NCI-H2107 (cell line): ENCODE data around the gene BMPER.

Experiments used
- DNase-seq: peaks from one replicate; lab custom pipeline; 2025; lab: John Stamatoyannopoulos, UW

Gene BMPER

GRCh38 chr7:34093276-34093675, 187.9 kb downstream of the BMPER start:
- no peak for DNase-seq

DNA sequence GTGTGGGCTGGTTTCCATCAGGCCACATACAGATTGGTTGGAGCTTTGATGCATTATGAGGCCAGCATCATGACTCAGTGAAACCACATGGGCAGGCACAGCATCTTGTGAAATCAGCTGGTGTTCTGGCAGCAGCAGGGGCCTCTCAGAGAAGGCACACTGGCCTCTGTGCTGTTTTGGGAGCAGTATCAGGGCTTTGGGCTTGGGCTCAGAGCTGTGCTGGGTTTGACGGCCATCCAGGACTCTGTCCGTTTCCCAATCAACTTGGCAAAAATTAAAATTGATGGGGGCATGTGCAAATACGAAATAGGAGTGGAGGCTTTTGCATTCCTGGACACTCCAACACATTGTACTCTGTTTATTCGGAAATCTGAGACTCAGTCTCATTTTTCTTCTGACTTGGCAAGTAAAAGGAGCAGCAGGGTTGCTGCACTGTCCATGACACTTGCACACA, 190.9 kb downstream of the BMPER start:
- DNase-seq = no peak

DNA sequence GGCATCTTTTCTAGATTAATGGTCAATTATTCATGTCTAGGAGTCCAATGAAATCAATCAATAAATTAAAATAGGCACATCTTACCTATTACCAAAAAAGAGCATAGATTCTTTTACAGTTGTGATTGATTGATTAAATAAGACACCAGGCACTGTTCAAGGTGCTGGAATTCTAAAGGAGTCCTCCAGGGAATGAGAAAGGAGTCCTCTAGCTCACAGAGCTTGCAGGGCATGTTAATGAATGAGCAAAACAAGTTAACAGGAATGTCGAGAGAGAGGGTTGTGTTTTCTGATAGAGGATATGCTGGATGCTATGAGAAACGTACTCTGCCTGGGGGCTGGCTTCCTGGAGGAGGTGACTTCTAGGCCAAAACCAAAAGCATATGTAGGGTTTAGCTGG, 191.4 kb downstream of the BMPER start:
- DNase-seq = no peak

DNA sequence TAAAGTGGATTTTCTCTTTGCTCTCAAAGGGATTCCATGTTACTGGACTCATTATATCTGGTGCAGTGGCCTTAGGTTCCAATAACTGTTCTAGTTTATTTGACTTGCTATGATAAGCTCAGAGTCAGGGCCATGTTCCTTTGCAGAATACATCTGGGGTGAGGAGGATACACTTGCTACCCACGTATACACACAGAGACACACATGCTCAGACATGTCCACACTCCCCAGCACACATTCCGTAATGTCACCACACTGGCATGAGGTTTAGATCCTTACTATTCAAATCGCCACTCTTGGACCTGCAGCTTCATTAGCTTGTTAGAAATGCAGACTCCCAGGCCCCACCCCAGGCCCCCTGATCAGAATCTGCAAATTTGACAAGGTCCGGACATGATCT, 195.3 kb downstream of the BMPER start:
- DNase-seq = no peak

GRCh38 chr7:34104115-34104514, 198.8 kb downstream of the BMPER start:
- DNase-seq = no peak

DNA sequence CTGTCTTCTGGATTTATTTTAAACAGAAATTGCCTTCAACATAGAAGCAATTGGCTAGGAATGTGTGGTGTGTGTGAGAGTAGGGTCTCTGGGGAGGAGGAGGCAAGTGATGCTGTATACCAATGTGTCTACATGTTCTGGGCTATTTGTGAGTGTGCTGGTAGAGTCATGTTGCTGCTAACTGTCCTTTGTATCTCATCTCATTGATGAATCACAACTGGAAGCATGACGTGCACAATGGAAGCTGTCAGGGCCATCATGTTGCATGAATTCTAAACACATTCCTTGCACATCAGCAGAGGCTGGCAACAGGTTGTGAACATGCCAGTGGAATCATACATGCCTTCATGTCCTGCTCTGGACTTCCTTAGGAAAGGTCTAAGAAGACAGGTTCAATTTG, 199.7 kb downstream of the BMPER start:
- no peak for DNase-seq

GRCh38 chr7:34107276-34107675, 201.9 kb downstream of the BMPER start:
- no peak for DNase-seq

- DNase-seq = no peak
Measured at GRCh38 chr7:34108165-34108564, 202.8 kb downstream of the BMPER start.

GRCh38 chr7:34109936-34110780, 204.8 kb downstream of the BMPER start:
- DNase-seq = no peak

GRCh38 chr7:34111031-34111430, 205.7 kb downstream of the BMPER start:
- no peak for DNase-seq

- no peak for DNase-seq
Measured at GRCh38 chr7:34115503-34115902, 210.2 kb downstream of the BMPER start.

DNA sequence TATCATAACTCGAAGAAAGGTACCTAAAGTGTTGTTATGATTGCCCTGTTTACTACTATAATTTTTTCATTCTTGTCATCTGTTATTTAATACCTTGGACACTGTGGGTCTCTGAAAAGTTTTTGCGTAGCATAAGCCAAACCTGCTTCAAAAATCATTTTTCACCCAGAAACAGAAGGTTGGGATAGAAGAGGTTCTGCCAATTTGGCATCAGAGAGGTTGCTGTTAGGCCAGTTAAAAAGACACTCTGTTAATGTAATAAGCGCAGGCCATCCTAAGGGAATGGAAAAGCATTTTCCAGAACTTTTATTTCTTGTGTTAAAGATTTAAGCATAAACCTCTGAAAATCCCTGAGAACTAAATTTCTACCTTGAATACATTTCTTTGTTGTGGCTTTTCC, 212.2 kb downstream of the BMPER start:
- no peak for DNase-seq

- DNase-seq = no peak
Measured at GRCh38 chr7:34121366-34121765, 216.0 kb downstream of the BMPER start.

GRCh38 chr7:34123316-34123715, 218.0 kb downstream of the BMPER start:
- DNase-seq = no peak

DNA sequence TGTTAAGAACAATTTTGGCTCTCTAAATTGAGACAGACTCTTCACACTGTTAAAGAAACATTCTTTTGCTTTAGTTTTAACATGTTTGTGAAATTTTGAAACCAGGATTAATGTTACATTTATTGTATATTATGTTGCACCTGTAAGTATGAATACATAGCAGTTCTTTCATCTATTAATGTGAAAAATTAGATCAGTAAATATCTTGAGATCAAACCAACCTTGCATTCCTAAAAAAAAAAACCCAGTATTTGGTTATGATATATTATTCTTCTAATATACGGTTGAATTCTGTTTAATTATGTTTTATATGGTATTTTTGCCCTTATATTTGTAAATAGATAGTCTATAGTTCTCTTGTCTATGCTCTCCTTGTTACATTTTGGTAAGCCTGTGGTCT, 219.4 kb downstream of the BMPER start:
- no peak for DNase-seq

DNA sequence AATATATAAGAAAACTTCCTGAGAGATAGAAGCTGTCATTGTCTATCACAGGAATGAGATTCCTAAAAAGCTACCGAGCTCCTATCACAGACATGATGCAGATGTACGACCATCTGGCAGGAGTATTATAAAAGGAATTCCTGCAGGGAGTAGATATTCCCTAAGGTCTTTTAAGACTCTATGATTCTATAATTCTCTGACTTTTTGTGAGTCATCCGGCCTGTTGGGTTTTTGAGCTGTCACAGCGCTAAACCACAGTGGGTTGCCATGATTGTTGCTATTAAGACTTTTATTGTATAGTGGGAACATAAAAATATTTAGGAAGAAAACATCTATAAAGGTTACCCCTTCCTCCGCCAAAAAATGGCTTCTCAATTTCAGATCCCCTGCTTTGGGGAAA, 223.4 kb downstream of the BMPER start:
- no peak for DNase-seq

- DNase-seq = no peak
Measured at GRCh38 chr7:34130558-34131295, 225.4 kb downstream of the BMPER start.

DNA sequence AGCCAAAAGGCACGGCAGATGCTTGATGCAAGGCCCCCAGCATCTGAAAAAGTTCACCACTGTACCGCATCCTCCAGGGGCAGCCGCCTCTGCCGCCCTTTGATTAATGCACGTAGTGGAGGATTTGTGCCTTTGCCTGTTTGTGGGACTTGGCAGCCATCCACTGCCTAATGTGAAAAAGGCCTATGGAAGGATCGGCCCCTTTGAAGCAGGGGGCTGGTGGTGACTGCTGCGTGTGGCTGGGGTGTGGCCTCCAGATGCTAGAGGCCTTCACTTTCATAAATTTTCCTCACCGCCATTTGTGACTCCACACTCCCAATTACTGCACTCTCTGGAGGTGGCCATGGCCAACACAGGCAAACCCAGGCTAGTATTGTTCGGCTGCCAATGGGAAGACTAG, 226.0 kb downstream of the BMPER start:
- DNase-seq = no peak

DNA sequence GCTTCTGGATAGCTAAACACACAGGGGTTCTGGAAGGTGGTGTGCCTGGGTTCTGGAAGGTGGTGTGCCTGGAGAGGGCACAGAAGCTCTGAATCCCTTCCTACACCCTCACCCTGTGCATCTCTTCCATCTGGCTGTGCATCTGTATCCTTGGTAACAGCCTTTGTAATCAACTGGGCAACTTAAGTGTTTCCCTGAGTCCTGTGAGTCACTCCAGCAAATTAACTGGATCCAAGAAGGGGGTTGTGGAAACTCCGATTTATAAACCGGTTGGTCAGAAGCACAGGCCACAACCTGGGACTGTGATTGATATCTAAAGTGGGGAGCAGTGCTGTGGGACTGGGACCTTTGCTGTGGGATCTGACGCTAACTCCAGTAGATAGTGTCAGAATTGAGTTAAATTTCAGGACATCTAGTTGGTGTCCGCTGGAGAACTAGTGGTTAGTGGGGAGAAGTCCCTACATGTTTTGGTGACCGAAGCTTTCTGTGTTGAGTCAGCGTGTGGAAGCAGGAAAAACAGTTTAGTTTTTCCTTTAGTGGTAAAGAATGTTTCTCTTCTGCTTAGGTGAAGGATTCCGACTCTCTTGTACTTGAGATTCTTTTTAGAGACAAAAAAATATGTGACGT, 228.1 kb downstream of the BMPER start:
- no peak for DNase-seq

- no peak for DNase-seq
Measured at GRCh38 chr7:34133983-34134782, 228.8 kb downstream of the BMPER start.

DNA sequence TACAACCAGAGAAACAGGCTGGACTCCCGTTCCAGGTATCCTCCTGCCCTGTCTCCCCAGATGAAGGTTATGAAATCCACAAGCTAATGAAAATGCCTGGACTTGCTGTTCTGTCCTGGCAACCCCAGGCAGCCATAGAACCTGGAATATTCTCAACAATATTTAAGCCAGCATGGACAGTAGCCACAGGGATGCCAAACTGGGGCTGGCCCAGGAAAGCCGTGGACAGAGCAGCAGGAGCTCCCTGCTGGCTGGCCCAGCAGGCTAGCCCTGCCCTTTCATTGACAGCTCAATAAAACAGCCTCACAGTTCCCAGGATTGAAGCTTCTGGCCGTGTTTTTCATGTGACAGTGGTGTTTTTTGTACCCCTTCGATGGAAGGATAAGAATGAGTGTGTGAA, 230.6 kb downstream of the BMPER start:
- DNase-seq = no peak

GRCh38 chr7:34136698-34137097, 231.4 kb downstream of the BMPER start:
- DNase-seq = no peak
